HG02884 (cell line): ENCODE data around the gene IZUMO2.

Experiments
- ATAC-seq: cut with Tn5 transposase; IDR thresholded peaks from one replicate; pipeline ENCODE4 v1.9.1; 2021; ENCODE audit warnings: mild to moderate bottlenecking, moderate library complexity; ENCODE audit not compliant: unreplicated experiment

IZUMO2 gene

DNA sequence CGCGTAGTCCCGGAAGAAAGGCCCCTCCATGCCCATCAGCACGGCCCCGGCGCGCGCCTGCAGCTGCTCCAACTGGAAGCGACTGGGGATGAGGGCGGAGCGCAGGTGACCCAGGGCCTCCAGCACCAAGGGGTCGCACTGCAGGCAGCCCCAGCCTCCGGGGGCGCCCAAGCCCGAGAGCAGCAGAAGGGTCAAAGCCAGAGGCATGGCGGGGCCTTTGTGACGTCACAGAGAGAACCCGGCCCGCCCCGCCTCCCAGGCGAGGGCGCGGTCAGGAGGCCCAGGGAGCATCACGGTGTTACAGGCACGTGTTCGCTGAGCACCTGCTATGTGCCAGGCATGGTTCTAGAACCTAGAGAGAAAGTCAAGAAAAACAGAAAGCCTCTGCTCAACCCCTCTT lies at the start of gene IZUMO2:
IZUMO2 (minus strand) TSS at position 294 of the 400 bp plus-strand sequence; CDS start at position 207, 87 bp downstream.
- ATAC-seq = no peak

DNA sequence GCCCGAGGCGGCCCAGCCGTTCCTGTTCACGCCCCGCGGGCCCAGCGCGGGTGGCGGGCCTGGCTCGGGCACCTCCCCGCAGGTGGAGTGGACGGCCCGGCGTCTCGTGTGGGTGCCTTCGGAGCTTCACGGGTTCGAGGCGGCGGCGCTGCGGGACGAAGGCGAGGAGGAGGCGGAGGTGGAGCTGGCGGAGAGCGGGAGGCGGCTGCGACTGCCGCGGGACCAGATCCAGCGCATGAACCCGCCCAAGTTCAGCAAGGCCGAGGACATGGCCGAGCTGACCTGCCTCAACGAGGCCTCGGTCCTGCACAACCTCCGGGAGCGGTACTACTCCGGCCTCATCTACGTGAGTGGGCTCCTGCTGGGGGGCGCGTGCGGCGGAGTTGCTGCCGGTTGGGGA lies 47.3 kb upstream of the IZUMO2 start:
- no peak for ATAC-seq

GRCh38 chr19:50209131-50209530 lies 46.0 kb upstream of the IZUMO2 start:
- no peak for ATAC-seq

DNA sequence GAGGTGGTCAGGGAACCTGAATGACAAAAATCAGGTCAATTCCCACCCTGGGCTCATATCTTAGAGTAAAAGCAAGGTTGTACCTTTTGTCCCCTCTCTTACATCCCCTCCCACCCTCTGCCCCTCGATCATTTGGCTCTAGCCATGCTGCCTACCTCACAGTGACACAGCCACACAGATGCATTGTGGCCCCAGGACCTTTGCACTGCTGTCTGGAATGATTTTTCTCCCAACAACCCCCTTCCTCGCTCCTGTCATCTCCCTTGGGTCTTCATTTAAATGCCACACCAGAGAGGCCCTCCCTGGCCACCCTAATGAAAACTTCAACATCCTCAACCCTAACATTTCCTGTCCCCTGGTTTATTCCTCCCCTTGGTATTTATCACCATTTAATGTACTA lies 44.6 kb upstream of the IZUMO2 start:
- ATAC-seq = no peak

DNA sequence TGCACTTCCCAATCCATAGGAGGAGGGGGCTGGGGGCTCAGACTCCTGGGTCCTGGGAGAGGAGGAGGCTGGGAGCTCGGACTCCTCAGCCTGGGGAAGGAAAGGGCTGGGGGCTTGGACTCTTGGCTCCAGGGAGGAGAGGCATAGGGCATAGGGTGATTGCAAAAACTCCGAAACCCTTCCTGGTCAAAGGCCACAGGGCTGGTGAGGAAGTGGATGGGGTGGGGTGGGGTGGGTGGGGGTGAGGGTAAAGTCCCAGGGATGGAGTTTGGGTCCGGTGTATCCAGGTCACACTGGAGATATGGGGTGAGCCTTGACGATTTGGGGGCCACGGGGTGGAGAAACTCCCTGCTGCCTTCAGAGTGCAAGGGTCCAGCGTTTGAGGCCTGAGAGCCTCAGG lies 43.1 kb upstream of the IZUMO2 start:
- no peak for ATAC-seq

DNA sequence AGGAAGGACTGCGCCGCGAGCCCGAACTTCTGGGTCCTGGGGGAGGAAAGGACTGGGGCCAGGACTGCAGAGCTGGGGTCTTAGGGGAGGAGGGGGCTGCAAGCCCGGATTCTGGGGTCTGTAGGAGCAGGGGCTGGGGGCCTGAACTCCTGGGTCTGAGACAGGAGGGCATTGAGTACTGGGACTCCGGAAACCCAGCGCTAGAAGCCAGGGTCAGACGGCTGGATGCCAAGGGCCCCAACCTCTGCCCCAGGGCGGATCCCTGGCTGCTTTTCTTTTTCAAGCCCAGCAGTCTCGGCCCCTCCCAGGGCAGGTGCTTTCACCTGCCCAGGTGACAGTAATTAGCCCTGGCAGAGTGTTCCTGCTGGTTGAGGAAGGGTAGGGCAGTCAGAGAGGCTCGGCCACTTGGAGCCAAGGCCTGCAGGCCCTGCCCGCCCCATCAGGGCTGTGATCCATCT lies 42.6 kb upstream of the IZUMO2 start:
- ATAC-seq = no peak

GRCh38 chr19:50204811-50205675 lies 42.0 kb upstream of the IZUMO2 start:
- no peak for ATAC-seq

DNA sequence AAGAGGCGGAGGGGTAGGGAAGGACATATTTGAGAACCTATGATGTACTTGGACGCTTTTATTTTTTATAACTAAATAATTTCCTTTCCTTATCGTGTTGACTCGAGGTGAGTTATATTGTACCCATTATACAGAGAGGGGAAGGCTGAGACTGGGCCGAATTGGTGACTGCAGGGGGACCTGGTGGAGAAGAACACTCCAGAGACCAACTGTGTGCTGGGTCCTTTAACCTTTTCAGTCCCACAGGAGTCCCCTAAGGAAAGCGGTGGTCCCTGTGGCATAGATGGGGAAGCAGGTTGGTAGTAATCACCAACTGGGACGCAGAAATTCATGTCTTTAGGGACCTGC lies 41.0 kb upstream of the IZUMO2 start:
- ATAC-seq = no peak

GRCh38 chr19:50203281-50204080 lies 40.4 kb upstream of the IZUMO2 start, which contains the start of gene MYH14:
Gene MYH14, plus strand, starts transcription at chr19:50203622. Its CDS starts 6,744 bp downstream, at chr19:50210366.
- no peak for ATAC-seq

GRCh38 chr19:50202962-50203280 lies 39.8 kb upstream of the IZUMO2 start:
- no peak for ATAC-seq

GRCh38 chr19:50202386-50202785 lies 39.3 kb upstream of the IZUMO2 start:
- ATAC-seq = no peak

GRCh38 chr19:50199259-50199555 lies 36.1 kb upstream of the IZUMO2 start:
- ATAC-seq = no peak

GRCh38 chr19:50198431-50199258 lies 35.6 kb upstream of the IZUMO2 start:
- no peak for ATAC-seq

- ATAC-seq = no peak
Measured at GRCh38 chr19:50197348-50197747, 34.3 kb upstream of the IZUMO2 start.

- ATAC-seq = no peak
Measured at GRCh38 chr19:50196322-50196932, 33.3 kb upstream of the IZUMO2 start.

DNA sequence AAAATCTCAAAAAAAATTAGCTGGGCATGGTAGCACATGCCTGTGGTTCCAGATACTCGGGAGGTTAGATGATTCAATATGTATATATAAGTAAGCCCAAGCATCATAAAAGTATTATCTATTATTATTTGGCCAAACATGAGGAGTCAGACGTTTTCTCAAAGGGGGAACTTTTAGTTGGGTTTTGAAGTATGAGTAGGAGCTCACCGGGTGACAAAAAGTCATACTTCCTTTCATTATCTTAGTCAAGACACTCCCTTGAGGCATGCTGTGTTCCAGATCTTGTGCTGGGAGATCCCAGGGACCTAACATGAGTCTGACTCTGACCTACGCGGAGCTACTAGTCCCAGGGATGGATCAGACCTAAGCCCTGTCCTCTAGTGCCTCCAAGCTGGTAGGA lies 32.1 kb upstream of the IZUMO2 start:
- no peak for ATAC-seq

- no peak for ATAC-seq
Measured at GRCh38 chr19:50192463-50193211, 29.6 kb upstream of the IZUMO2 start.

- ATAC-seq = no peak
Measured at GRCh38 chr19:50191216-50191615, 28.1 kb upstream of the IZUMO2 start.

- no peak for ATAC-seq
Measured at GRCh38 chr19:50190439-50190891, 27.4 kb upstream of the IZUMO2 start.

- ATAC-seq = no peak
Measured at GRCh38 chr19:50189331-50189730, 26.2 kb upstream of the IZUMO2 start.
